Activated CD8-positive, alpha-beta memory T cell treated with anti-CD3 and anti-CD28 coated beads for 48 hours (primary cell): Measurements from ENCODE around the gene FLYWCH2.

Experiments
- DNase-seq, 3 experiments: peaks; one replicate each; pipeline ENCODE4 v3.0.0-alpha.2; 2020; ENCODE audit warnings: low read depth in 2 of 3, low spot score in 2 of 3

The FLYWCH2 gene, protein sequence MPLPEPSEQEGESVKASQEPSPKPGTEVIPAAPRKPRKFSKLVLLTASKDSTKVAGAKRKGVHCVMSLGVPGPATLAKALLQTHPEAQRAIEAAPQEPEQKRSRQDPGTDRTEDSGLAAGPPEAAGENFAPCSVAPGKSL

DNA sequence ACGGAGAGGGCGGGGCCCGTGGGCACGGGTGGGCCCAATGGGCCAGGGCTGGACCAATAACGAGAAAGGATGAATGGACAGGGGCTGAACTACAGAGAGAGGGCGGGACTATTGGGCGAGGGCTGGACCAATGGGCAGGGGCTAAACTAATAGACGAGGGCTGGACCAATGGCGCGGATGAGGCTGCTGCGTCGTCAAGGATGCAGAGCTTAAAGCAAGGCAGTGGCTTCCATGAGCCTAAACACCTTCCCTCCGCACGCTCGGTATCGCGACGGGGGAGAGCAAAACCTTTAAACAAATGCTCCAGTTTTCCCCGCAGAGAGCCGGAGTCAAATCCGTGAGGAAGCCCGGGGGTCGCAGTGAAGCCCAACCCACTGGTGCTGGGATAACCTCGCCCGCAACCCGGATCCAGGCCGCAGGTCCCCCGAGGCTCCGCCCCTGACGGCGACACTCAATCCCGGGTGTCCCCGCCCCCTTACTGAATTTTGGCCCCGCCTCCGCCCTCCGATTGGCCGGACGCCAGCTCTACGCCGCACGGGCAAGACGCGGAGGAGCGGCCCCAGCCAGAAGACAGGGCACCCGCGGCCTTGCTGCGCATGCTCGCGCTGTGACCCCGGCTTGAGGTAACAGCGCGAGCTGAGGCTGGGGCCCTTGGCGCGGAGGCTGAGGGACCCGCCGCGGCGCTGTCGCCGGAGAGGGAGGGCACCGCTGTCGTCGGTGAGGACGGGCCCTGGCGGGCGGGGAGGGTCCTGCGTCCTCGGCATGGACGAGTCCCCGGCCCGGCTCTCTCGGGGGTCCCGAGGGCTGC lies at the start of gene FLYWCH2:
Gene FLYWCH2, plus strand, starts transcription at position 566 of the 808 bp plus-strand sequence. CDS start 13,235 bp downstream, outside the sequence.
- peak; percentile 99 to 100 (median 100) for DNase-seq

DNA sequence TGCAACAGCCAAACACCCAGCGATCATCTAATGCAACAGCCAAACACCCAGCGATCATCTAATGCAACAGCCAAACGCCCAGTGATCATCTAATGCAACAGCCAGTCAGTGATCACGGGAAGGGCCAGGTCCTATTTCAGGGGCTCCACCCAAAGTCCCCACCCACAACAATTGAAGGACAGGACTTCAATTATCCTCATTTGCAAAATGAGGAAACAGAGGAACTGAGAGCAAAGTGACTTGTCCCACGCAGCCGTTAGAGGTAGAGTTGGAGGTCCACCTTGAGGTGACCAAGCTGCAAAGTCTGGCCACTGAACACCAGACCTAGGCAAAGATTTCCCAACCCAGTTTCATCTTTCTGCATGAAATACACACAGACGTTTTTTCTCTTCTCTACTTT lies 49.2 kb upstream of the FLYWCH2 start:
- no peak for DNase-seq

DNA sequence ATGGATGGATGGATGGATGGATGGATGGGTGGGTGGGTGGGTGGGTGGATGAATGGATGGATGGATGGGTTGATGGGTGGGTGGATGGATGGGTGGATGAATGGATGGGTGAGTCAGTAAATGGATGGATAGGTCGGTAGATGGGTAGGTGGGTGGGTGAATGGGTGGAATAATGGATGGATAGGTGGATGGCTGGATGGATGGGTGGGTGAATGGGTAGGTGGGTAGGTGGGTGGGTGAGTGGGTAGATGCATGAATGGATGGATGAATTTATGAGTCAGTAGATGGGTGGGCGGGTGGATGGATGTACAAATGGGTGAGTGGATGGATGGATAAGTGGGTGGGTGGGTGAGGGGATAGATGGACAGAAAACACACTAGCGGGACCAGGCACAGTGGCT lies 48.0 kb upstream of the FLYWCH2 start:
- no peak for DNase-seq

DNA sequence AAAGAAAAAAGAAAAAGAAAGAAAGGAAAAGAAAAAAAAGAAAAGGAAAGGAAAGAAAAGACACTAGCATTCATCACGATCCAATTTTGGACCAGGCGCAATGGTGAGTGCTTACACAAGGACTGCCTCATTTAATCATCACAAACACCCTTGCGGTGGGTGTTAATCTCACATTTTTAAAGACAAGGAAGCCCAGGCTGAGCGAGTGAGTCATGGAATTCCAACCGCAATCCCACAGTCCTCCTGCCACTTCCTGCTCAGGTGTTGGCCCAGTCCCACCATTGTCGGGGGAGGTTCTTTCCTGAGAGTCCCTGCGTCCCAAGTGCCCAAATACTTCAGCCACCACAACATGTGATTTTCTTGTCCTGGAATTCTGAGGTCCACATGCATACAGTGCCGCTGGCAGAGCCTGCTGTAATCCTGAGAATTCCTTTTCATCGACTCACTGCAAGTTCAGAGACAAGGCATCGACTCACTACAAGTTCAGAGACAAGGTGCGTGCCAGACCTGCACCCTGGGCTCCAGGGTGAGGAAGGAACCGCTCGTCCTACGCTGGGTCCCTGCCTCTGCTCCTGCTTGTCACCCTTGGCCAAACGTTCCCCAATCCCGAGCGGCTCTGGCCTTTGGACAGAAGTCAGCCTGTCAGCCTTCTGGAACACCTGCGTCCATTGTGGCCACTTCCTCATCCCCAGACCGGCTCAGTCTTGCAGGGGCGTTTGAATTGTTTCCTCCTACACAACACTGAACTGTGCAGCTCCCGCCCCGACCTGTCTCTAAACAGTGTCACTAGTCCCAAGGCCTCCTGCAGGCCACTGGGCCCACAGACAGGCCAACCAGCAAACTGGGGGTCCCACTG lies 47.1 kb upstream of the FLYWCH2 start:
- no peak for DNase-seq

DNA sequence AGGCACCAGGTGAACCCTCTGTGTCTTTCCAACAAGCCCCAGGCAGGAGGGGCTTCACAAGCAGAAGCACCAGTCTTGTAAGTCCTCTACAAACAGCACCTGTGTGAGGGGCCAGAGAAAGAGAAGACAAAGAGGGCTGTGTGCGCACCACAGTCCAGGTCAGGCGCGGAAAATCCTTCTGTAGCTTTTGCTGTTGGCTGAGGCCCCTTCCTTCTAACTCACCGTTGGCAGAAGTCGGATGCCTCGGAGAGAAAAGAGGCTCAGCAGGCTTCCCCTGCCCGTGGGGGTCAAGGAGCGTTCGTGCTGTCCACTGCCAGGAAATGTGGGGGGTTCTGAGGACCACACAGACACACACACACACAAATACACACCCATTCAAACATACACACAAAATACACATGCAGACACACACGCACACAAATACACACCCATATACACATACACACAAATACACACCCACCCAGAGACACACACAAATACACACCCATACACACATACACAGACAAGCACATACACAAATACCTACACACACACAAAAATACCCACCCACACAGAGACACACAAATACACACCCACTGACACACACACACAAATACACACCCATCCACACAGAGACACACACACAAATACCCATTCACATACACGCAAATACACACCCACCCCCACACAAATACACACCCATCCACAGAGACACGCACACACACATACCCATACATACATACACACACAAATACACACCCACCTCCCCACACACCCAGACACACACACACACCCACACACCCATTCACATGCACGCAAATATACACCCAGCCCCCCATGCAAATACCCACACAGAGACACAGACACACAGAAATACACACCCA lies 46.1 kb upstream of the FLYWCH2 start:
- DNase-seq: no peak

DNA sequence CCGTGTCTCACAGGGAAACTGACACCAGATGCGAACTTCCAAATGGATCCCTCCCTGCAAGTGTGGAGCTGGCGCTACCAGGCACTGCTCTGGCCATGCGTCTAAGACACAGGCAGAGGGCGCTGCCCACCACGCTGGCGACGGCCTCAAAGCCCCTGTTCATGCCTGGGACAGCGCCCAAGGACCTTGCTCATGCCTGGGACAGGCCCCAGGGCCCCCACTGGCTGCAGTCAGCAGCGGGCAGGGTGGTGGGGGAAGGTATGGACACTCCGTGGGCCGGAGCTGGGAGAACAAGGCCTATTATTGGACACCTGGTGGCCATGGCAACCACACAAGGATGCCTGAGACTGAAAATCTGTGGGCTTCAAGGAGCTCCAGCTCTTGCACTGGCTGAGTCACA lies 44.1 kb upstream of the FLYWCH2 start:
- DNase-seq: no peak

DNA sequence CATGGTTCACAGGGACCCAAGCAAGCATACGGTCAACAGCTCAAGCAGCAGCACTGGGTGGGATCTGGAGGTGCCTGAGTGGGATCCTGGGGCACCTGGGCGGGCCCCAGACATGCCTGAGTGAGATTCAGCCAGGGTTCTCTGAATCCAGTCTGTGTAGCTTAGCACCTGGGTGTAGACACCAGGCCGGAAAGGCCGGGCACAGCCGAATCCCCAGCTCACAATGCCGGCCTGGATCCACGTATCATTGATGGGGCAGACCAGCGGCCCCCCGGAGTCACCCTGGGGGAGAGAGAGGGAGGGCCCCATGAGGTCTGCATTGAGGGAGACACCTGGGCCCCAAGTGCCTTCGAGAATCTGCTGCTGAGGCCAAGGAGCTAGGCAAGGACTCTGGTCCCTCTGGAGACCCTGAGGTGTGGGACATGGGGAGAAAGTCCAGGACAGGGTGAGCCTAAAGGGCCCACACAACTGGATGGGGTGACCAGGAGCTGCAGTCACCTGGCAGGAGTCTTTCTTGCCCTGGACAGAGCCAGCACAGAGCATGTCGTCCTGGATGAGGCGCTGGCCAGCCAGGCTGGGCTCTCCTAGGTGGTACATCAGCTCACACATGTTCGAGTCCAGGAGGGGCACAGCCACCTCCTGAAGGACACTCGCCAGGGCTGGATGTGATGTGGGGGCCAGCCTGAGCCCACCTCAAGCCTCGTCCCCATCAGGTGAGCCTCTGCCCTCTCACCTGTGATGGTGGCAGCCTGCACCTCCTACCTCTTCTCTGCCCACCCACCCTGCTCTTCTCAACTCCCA lies 43.2 kb upstream of the FLYWCH2 start:
- DNase-seq: no peak

DNA sequence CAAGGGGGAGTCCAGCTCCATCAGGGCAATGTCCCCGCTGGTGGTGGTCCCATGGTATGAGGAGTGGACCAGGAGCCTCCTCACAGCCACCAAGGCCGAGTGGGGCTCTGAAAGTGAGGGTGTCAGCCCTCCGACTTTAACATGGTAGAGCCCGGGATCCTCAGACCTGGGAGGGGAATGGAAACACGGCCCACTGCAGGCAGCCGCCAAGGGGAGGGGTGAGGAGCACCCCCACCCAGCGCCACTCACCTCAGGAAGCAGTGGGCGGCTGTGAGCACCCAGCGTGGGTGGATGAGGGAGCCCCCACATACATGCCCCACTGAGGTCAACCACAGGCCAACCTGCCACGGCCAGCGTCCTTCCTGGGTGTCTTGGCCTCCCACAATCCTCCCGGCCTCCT lies 42.1 kb upstream of the FLYWCH2 start:
- no peak for DNase-seq

DNA sequence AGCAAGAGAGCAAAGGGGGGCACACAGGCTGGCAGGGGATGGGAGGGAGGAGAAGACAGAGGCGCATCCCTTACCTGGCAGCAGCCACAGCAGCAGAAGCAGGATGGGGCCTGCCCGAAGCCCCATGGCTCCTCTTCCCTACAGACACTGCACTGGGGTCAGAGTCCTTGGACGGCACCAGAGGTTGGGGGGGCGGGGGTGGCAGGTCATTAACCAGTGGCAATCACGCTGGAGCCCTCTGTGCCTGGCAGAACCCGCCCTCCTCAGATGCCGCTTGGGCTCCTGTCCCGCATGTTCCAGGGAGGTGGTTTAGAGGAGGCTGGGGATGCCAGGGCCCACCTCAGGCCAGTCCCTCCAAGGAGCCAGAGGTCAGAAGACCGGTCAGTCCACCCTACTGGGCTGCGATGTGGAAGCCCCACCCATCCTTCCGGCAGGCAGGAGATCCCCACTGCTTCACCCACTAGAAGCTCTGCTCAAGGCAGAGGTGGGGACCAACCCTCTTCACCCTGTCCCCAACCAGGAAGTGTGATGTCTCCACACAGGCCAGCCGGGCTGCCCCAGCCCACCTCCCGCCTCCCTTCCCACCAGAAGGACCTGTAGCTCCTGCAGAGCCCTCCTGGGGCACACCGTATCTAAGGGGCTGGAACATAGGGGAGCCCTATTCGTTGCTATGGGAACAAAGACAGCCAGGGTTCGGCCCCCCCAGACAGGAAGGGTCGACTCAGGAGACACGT lies 41.2 kb upstream of the FLYWCH2 start:
- DNase-seq: no peak

DNA sequence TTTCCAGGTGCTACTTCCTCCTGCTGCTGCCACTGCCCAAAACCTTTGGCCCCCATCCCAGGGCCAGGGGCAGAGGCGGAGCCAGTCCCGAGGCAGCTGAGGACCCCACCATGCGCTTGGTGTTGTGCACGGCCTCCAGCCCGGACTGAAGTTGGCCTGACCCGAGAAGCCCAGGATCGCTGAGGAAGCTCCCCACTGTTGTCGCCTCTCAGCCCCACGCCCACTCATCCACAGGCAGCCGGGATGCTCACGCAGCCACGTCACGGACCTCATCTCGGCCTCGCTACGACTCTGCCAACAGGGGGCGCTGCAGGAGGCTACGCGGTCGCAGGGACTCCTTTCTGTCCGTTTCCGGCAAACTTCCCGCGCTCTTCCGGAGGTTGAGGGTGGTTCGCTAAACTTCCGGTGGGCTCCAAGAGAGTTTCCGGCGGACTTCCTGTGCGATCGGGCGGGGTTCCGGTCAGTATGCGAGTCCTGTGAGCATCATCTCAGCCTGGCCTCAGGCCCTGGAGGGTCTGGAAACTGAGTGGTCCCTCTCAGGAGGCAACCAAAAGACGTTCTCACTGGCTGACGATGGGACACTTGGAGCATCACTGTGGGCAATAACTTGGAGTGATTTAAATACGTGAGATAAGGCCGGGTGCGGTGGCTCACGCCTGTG lies 40.5 kb upstream of the FLYWCH2 start:
- peak; percentile 66 to 87 (median 81) for DNase-seq

DNA sequence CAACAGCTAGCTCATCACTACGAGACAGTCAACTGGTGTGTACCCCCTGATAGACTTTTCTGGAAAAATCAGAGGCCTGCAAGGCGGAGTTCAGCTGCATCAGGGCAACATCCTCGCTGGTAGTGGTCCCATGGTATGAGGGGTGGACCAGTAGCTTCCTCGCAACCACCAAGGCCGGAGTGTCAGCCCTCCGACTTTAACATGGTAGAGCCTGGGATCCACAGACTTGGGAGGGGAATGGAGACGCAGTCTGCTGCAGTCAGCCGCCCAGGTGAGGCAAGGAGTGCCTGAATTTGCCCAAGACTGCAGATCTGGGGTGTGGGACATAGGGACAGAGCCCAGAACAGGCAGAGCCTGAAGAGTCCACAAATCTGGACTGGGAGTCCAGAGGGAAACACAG lies 39.5 kb upstream of the FLYWCH2 start:
- DNase-seq: no peak

DNA sequence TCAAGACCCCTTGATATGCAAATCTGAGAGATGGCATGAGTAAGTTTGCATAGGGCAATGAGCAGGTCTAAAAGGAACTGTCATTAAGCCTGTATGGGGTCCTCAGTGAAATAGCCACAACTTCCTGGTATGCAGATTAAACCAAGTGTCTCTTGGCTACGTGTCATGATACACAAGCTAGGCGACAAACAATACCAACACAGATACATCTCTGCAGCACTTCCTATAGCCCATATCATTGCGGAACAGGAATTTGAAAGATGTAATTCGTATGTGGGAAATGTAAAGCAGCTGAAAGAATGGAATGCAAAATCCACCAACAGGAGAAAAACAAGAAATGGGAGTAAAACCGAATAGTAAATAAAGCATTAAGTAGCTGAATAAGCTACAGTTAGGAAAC lies 37.9 kb upstream of the FLYWCH2 start:
- DNase-seq: no peak

DNA sequence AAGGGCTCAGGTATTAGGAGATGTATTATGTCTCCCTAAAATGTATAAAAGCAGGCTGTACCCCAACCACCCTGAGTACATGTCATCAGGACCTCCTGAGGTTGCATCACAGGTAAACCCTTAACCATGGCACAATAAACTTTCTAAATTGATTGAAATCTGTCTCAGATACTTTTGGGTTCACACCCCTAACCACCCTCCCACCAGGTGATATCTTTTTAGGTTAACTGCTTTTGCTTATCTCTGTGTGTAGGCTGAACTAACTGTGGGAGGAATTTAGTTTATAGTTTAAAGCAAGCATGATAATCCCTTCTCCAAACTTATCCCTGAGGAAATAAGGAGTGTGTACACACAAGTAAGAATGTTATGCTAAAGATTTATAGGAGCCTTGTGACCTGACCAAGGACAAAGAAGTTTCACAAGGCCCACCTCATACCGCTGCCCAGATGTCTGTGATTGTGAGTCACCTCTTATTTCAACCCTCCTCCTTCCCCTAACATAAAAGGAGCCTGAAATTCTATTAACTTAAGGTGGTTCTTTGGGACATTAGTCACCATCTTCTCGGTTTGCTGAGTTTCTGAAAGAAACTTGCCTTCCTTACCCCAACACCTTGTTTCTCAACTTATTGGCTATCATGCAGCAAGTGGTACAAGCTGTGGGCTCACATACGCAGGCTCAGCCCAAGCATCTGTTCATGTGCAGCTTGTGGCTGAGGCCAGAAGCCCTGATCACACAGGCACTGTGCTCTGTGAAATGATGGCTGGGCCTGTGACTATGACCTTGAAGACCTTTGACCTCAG lies 36.3 kb upstream of the FLYWCH2 start:
- no peak for DNase-seq

DNA sequence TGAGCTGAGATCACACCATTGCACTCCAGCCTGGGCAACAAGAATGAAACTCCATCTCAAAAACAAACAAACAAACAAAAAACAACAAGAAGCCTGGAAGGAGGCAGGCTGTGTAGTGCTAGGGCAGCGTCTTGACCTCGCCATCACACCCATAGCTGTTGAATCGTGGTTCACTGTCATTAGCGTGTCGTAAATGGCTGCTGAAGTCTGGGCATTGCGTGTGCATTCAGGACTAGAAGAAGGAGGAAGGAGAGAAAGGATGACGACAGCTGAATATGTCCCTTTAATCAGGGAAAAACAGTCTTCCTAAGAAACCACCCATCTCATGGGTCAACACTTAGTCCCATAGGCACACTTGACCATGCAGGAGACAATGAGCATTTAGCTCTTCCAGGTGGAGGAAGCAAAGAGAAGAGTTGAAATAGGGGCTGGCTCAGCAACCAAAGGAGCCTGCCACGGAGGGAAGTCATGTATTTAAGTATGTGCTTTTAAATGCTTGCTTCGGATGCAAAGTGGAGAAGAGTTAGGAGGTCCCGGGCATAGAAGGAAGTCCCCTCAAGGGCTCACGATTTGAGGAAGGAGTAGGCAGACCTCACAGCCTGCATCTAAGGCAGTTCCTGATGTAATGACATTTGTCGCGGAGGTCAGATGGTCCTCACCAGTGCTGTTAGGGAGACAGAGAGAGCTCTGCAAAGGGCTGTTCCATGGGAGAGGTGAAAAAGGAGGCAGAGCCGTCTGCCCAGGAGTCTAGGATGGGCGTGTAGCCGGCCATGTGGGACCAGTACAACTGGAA lies 33.9 kb upstream of the FLYWCH2 start:
- no peak for DNase-seq

DNA sequence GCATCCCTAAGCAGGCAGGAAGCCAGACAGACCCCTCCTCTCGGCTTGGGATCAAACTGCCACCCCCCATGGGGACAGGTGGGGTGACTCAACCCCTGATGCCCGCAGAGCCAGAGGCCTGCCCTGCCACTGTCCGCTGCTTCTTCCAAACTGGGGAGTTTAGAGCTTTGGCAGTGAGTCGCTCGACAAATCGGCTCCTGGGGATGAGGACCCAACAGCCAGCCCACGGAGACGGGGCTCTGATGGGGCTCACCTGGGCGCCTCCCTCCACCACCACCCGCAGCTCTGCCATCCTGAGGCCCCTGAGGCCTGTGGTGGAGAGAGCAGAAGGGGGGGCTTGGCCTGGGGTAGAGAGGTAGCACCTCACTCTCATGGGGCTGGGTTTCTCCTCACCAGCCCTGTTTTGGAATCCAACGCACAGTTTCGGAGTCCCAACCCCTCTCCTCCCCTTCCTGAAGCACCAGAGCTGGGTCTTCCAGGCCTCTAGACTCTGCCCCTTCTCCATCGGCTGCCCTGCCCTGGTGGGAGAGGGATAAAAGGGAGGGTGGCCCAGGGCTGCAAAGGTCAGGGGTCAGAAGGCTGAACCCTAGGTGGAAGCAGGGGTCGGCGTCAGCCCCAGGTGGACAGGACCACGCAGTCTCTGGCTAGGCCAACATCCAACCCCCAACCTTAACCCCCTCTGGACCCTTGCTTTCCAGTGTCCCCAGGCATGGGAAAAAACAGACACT lies 30.8 kb upstream of the FLYWCH2 start:
- DNase-seq: no peak

DNA sequence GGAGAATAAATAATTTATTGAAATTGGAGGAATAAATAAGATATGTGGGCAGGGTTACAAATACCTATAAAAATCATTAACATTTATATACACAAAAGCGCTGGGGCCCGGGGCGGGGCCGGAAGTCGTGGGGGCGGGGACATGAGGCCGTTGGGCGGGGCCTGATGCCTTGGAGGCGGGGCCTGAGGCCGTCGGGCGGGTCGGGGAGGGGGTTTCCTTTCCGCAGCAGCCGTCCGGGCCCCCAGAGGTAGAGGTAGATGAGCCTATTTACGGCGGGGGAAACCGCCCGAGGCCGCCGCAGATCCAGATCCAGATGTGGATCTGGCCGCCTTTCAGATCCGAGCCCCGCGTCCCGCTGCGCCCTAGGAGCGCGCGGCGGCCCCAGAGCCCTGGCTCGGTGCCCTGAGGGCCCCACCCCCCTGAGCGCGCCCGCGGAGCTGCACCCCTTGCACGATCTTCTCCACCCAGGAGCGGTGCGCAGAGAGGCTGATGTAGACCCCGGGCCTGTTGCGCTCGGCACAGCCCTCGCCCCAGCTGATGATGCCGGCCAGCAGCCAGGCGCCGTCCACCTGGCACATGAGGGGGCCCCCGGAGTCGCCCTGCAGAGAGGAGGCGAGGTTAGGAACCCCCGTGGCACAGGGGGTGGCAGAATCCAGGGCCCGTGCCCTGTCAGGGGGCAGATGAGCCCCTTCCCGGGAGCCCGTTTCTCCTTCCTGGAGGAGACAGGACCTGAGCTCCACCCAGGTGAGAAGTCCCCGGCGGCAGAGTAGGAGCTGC lies 30.1 kb upstream of the FLYWCH2 start:
- no peak for DNase-seq
